ENCODE results near the gene OTUD3.

The OTUD3 gene

GRCh38 chr1:19901653-19902052, 19.5 kb downstream of the OTUD3 start:
- Histone ChIP-seq H4K20me1 (ENCODE audit: insufficient read depth, low read length, poor library complexity, severe bottlenecking) (no peaks in the 10 kb centered on the region), H3K79me2 (ENCODE audit: insufficient read depth, low read length) (no peaks in the 10 kb centered on the region), H3K4me2 (ENCODE audit: low read depth, low read length, poor library complexity, severe bottlenecking) (no peak overlapping the region), H3K4me3 (ENCODE audit: low read length, poor library complexity, severe bottlenecking) (no peak overlapping the region), H3F3A (ENCODE audit: low read depth) (no peaks in the 10 kb centered on the region), H3K9me3 (ENCODE audit: insufficient read depth, low read depth, low read length) (no peaks in the 10 kb centered on the region), H3K9ac (ENCODE audit: low read depth, low read length, poor library complexity, severe bottlenecking) (no peak overlapping the region), H3K9me2 (replicated peaks; ENCODE audit: low read depth, low read length) (no peaks in the 10 kb centered on the region), H3K4me1 (ENCODE audit: insufficient read depth, low read length, poor library complexity, severe bottlenecking) (no peaks in the 10 kb centered on the region), H3K36me3 (ENCODE audit: insufficient read depth, low read length) (peaks cover 69% of the 10 kb centered on the region; the same call in 1 of the 2 replicates), H2AFZ (ENCODE audit: low read length) (no peak overlapping the region), H3K27me3 (ENCODE audit: insufficient read depth, low read length, poor library complexity, severe bottlenecking) (no peaks in the 10 kb centered on the region)
- no peak for TF ChIP-seq EZH2phosphoT487 (IDR thresholded peaks at IDR 0.05; ENCODE audit: borderline replicate concordance)
- TF ChIP-seq, protein P1, sequence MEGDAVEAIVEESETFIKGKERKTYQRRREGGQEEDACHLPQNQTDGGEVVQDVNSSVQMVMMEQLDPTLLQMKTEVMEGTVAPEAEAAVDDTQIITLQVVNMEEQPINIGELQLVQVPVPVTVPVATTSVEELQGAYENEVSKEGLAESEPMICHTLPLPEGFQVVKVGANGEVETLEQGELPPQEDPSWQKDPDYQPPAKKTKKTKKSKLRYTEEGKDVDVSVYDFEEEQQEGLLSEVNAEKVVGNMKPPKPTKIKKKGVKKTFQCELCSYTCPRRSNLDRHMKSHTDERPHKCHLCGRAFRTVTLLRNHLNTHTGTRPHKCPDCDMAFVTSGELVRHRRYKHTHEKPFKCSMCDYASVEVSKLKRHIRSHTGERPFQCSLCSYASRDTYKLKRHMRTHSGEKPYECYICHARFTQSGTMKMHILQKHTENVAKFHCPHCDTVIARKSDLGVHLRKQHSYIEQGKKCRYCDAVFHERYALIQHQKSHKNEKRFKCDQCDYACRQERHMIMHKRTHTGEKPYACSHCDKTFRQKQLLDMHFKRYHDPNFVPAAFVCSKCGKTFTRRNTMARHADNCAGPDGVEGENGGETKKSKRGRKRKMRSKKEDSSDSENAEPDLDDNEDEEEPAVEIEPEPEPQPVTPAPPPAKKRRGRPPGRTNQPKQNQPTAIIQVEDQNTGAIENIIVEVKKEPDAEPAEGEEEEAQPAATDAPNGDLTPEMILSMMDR (conservative IDR thresholded peaks at IDR 0.05; ENCODE audit: low read length): no peak

GRCh38 chr1:19903621-19904020, 21.4 kb downstream of the OTUD3 start:
- TF ChIP-seq EZH2phosphoT487 (IDR thresholded peaks at IDR 0.05; ENCODE audit: borderline replicate concordance): no peak
- TF ChIP-seq, protein P1 (conservative IDR thresholded peaks at IDR 0.05; ENCODE audit: low read length): no peak
- H2AFZ ChIP-seq (ENCODE audit: low read length): no peak overlapping the region
- no peaks in the 10 kb centered on the region for H3F3A ChIP-seq (ENCODE audit: low read depth)
- H3K36me3 ChIP-seq (ENCODE audit: insufficient read depth, low read length): peaks cover 77% of the 10 kb centered on the region; the same call in 1 of the 2 replicates
- H3K9ac ChIP-seq (ENCODE audit: low read depth, low read length, poor library complexity, severe bottlenecking): no peak overlapping the region
- H3K9me2 ChIP-seq (replicated peaks; ENCODE audit: low read depth, low read length): no peaks in the 10 kb centered on the region
- no peak overlapping the region for H3K4me2 ChIP-seq (ENCODE audit: low read depth, low read length, poor library complexity, severe bottlenecking)
- H4K20me1 ChIP-seq (ENCODE audit: insufficient read depth, low read length, poor library complexity, severe bottlenecking): no peaks in the 10 kb centered on the region
- no peak overlapping the region for H3K4me3 ChIP-seq (ENCODE audit: low read length, poor library complexity, severe bottlenecking)
- no peaks in the 10 kb centered on the region for H3K9me3 ChIP-seq (ENCODE audit: insufficient read depth, low read depth, low read length)
- no peaks in the 10 kb centered on the region for H3K4me1 ChIP-seq (ENCODE audit: insufficient read depth, low read length, poor library complexity, severe bottlenecking)
- no peaks in the 10 kb centered on the region for H3K27me3 ChIP-seq (ENCODE audit: insufficient read depth, low read length, poor library complexity, severe bottlenecking)
- H3K79me2 ChIP-seq (ENCODE audit: insufficient read depth, low read length): no peaks in the 10 kb centered on the region

GRCh38 chr1:19907456-19907855, 25.3 kb downstream of the OTUD3 start:
- no peak overlapping the region for H3K9ac ChIP-seq (ENCODE audit: low read depth, low read length, poor library complexity, severe bottlenecking)
- H3F3A ChIP-seq (ENCODE audit: low read depth): no peaks in the 10 kb centered on the region
- no peak overlapping the region for H3K4me2 ChIP-seq (ENCODE audit: low read depth, low read length, poor library complexity, severe bottlenecking)
- no peaks in the 10 kb centered on the region for H3K4me1 ChIP-seq (ENCODE audit: insufficient read depth, low read length, poor library complexity, severe bottlenecking)
- H2AFZ ChIP-seq (ENCODE audit: low read length): no peak overlapping the region
- no peaks in the 10 kb centered on the region for H3K9me3 ChIP-seq (ENCODE audit: insufficient read depth, low read depth, low read length)
- H3K27me3 ChIP-seq (ENCODE audit: insufficient read depth, low read length, poor library complexity, severe bottlenecking): no peaks in the 10 kb centered on the region
- no peaks in the 10 kb centered on the region for H4K20me1 ChIP-seq (ENCODE audit: insufficient read depth, low read length, poor library complexity, severe bottlenecking)
- no peak overlapping the region for H3K4me3 ChIP-seq (ENCODE audit: low read length, poor library complexity, severe bottlenecking)
- peaks cover 89% of the 10 kb centered on the region; the same call in 1 of the 2 replicates for H3K36me3 ChIP-seq (ENCODE audit: insufficient read depth, low read length)
- TF ChIP-seq, protein P1 (conservative IDR thresholded peaks at IDR 0.05; ENCODE audit: low read length): no peak
- TF ChIP-seq EZH2phosphoT487 (IDR thresholded peaks at IDR 0.05; ENCODE audit: borderline replicate concordance): no peak
- no peaks in the 10 kb centered on the region for H3K9me2 ChIP-seq (replicated peaks; ENCODE audit: low read depth, low read length)
- no peaks in the 10 kb centered on the region for H3K79me2 ChIP-seq (ENCODE audit: insufficient read depth, low read length)

All from Loucy (cell line).